H9 (cell line): Measurements from ENCODE around the gene ETV2. TPM values are rescaled to one million over a fixed set of nuclear protein-coding genes. Genes with fewer than 3 reads are reported as not detected.

Source experiments
- DNase-seq: peaks from one replicate; pipeline ENCODE4 v3.0.0-alpha.2; 2017
- H2AFZ ChIP-seq: one replicate; pipeline ENCODE4 v1.6.1; 2013; ENCODE audit warnings: mild to moderate bottlenecking, low read length, control low read depth, moderate library complexity
- H2AK5ac ChIP-seq: 2 replicates; pipeline ENCODE4 v1.6.1; 2013; ENCODE audit warnings: low read length, control low read depth, mixed read lengths; ENCODE audit not compliant: insufficient read length
- H2BK120ac ChIP-seq: one replicate; pipeline ENCODE4 v1.6.1; 2013; ENCODE audit warnings: low read depth, mild to moderate bottlenecking, low read length, control low read depth, inconsistent platforms; ENCODE audit not compliant: poor library complexity, severe bottlenecking
- H2BK12ac ChIP-seq: 2 replicates; pipeline ENCODE4 v1.6.1; 2013; ENCODE audit warnings: low read length, control low read depth, mixed read lengths, low read depth; ENCODE audit not compliant: insufficient read length
- H2BK15ac ChIP-seq: 2 replicates; pipeline ENCODE4 v1.6.1; 2013; ENCODE audit warnings: low read depth, low read length, control low read depth
- H2BK20ac ChIP-seq: one replicate; pipeline ENCODE4 v1.6.1; 2013; ENCODE audit warnings: low read depth, mild to moderate bottlenecking, low read length, control low read depth, inconsistent platforms; ENCODE audit not compliant: poor library complexity, severe bottlenecking
- H2BK5ac ChIP-seq: 2 replicates; pipeline ENCODE4 v1.6.1; 2013; ENCODE audit warnings: low read length, control low read depth, mixed read lengths; ENCODE audit not compliant: insufficient read length
- H3K14ac ChIP-seq: 2 replicates; pipeline ENCODE4 v1.6.1; 2013; ENCODE audit warnings: low read length, control low read depth; ENCODE audit not compliant: insufficient read depth
- H3K18ac ChIP-seq: 2 replicates; pipeline ENCODE4 v1.6.1; 2013; ENCODE audit warnings: low read depth, mild to moderate bottlenecking, mixed read lengths, low read length, control low read depth; ENCODE audit not compliant: insufficient read length
- H3K23ac ChIP-seq: 2 replicates; pipeline ENCODE4 v1.6.1; 2013; ENCODE audit warnings: low read length, control low read depth, mixed read lengths, low read depth; ENCODE audit not compliant: insufficient read length
- H3K23me2 ChIP-seq: 2 replicates; pipeline ENCODE4 v1.6.1; 2013; ENCODE audit warnings: low read depth, mild to moderate bottlenecking, mixed read lengths, low read length, control low read depth; ENCODE audit not compliant: insufficient read length, poor library complexity, severe bottlenecking
- H3K27ac ChIP-seq: 2 replicates; pipeline ENCODE4 v1.5.1; 2013; ENCODE audit warnings: low read length, control low read depth, mixed read lengths, low read depth; ENCODE audit not compliant: insufficient read length
- H3K27me3 ChIP-seq: 2 replicates; pipeline ENCODE4 v1.6.1; 2013; ENCODE audit warnings: low read length, control low read depth, inconsistent platforms; ENCODE audit not compliant: insufficient read depth
- H3K4ac ChIP-seq: 2 replicates; pipeline ENCODE4 v1.6.1; 2013; ENCODE audit warnings: low read depth, mild to moderate bottlenecking, control low read depth, inconsistent platforms, low read length, moderate library complexity
- H3K4me1 ChIP-seq: 2 replicates; pipeline ENCODE4 v1.6.1; 2013; ENCODE audit warnings: low read length, control low read depth, inconsistent platforms; ENCODE audit not compliant: insufficient read depth
- H3K4me2 ChIP-seq: 2 replicates; pipeline ENCODE4 v1.6.1; 2013; ENCODE audit warnings: low read length, control low read depth, mixed read lengths; ENCODE audit not compliant: insufficient read length, insufficient read depth
- H3K56ac ChIP-seq: 2 replicates; pipeline ENCODE4 v1.6.1; 2013; ENCODE audit warnings: low read depth, mild to moderate bottlenecking, mixed read lengths, low read length, control low read depth; ENCODE audit not compliant: insufficient read length
- H3K79me1 ChIP-seq: 2 replicates; pipeline ENCODE4 v1.6.1; 2013; ENCODE audit warnings: low read depth, mild to moderate bottlenecking, moderate library complexity, low read length, control low read depth, inconsistent platforms; ENCODE audit not compliant: insufficient read depth, poor library complexity, severe bottlenecking
- H3K79me2 ChIP-seq: 2 replicates; pipeline ENCODE4 v1.6.1; 2013; ENCODE audit warnings: low read length, control low read depth, inconsistent platforms; ENCODE audit not compliant: insufficient read depth
- H3K9ac ChIP-seq: 2 replicates; pipeline ENCODE4 v1.6.1; 2013; ENCODE audit warnings: low read length, control low read depth, mixed read lengths; ENCODE audit not compliant: insufficient read length; ENCODE audit errors: extremely low read depth
- H3K9me3 ChIP-seq: one replicate; pipeline ENCODE4 v1.6.1; 2013; ENCODE audit warnings: low read depth, low read length, inconsistent platforms; ENCODE audit not compliant: control insufficient read depth
- H3T11ph ChIP-seq: one replicate; pipeline ENCODE4 v1.6.1; 2013; ENCODE audit warnings: mild to moderate bottlenecking, low read length, control low read depth, inconsistent platforms
- H4K20me1 ChIP-seq: one replicate; pipeline ENCODE4 v1.6.1; 2013; ENCODE audit not compliant: control insufficient read depth, insufficient read length, insufficient read depth
- H4K5ac ChIP-seq: 2 replicates; pipeline ENCODE4 v1.6.1; 2013; ENCODE audit warnings: low read depth, mild to moderate bottlenecking, mixed read lengths, low read length, control low read depth; ENCODE audit not compliant: insufficient read length
- H4K8ac ChIP-seq: replicated peaks from 2 replicates; pipeline ENCODE4 v1.6.1; 2013; ENCODE audit warnings: low read length, control low read depth, mixed read lengths, low read depth; ENCODE audit not compliant: insufficient read length
- H4K91ac ChIP-seq: 2 replicates; pipeline ENCODE4 v1.6.1; 2013; ENCODE audit warnings: low read depth, mild to moderate bottlenecking, moderate library complexity, mixed read lengths, low read length, control low read depth; ENCODE audit not compliant: insufficient read length
- H3K27ac Mint-ChIP-seq, 3 experiments: 2 replicates in 2 of 3; 3 replicates in 1 of 3; pipeline ENCODE4 v1.8.0; 2020 to 2021; ENCODE audit warnings: mixed read lengths in 3 of 3, mild to moderate bottlenecking in 1 of 3, moderate library complexity in 1 of 3
- H3K27me3 Mint-ChIP-seq: 2 replicates; pipeline ENCODE4 v1.8.0; 2021; ENCODE audit warnings: low read depth, mild to moderate bottlenecking, moderate library complexity, mixed read lengths
- H3K36me3 Mint-ChIP-seq, 3 experiments: 2 replicates in 2 of 3; 3 replicates in 1 of 3; pipeline ENCODE4 v1.8.0; 2020 to 2021; ENCODE audit warnings: low read depth in 3 of 3, mixed read lengths in 3 of 3; ENCODE audit not compliant: insufficient read depth in 1 of 3
- H3K4me1 Mint-ChIP-seq, 2 experiments: 2 replicates each; pipeline ENCODE4 v1.8.0; 2020; ENCODE audit warnings: mixed read lengths in 2 of 2
- H3K4me3 Mint-ChIP-seq, 2 experiments: 2 replicates in 1 of 2; 3 replicates in 1 of 2; pipeline ENCODE4 v1.8.0; 2020 to 2021; ENCODE audit warnings: mild to moderate bottlenecking in 2 of 2, mixed read lengths in 2 of 2, moderate library complexity in 1 of 2
- H3K9me3 Mint-ChIP-seq, 2 experiments: 2 replicates in 1 of 2; 3 replicates in 1 of 2; pipeline ENCODE4 v1.8.0; 2020; ENCODE audit warnings: mild to moderate bottlenecking in 2 of 2, mixed read lengths in 2 of 2, moderate library complexity in 1 of 2
- CTCF ChIP-seq: fragments of 200-600 bp; sonication (generic); conservative IDR thresholded peaks from 3 replicates; pipeline ENCODE4 v1.8.0; 2021; ENCODE audit warnings: antibody characterized with exemption, mild to moderate bottlenecking
- WGBS: extraction: QIAGEN DNeasy Blood & Tissue Kit; methylation state at CpG from one replicate; pipeline ENCODE4 v1.1.7; 2013; ENCODE audit warnings: missing lambda C conversion rate, low lambda C conversion rate, mixed read lengths; ENCODE audit not compliant: insufficient read length; ENCODE audit errors: extremely low coverage; 5-methylcytosine and 5-hydroxymethylcytosine counted together
- total RNA-seq: library from RNA; stranded (reverse); gene quantifications from 2 replicates; pipeline ENCODE4 v1.2.1, GENCODE V29; 2021

The ETV2 gene
- total RNA-seq, 1 experiment from 2014 or later: 1.9 TPM

- no CpG with 5 or more reads among the region's 15 CpGs for WGBS
- H4K8ac ChIP-seq: no peak overlapping the region
- no peak overlapping the region for H3K23ac ChIP-seq
- no peak overlapping the region for H3K27ac ChIP-seq
- H3K4me1 Mint-ChIP-seq: peaks cover 34 to 42% of the 10 kb centered on the region in 2 experiments
- no peaks in the 10 kb centered on the region for H3K9me3 ChIP-seq
- no peak overlapping the region for H2AK5ac ChIP-seq
- peak overlapping the region; percentile 66 to 91 for H3K4me3 Mint-ChIP-seq
- H3K27me3 ChIP-seq: no peaks in the 10 kb centered on the region; the same call in 1 of the 2 replicates
- H3K9ac ChIP-seq: no peak overlapping the region
- TF ChIP-seq CTCF: no peak
- no peak overlapping the region for H4K5ac ChIP-seq
- H3K27ac Mint-ChIP-seq: no peak overlapping the region
- no peak overlapping the region for H3K4ac ChIP-seq
- H3T11ph ChIP-seq: no peak overlapping the region
- no peak overlapping the region for H2BK20ac ChIP-seq
- H3K79me1 ChIP-seq: no peaks in the 10 kb centered on the region
- peak overlapping the region; percentile 4; the same call in 1 of the 2 replicates for H3K14ac ChIP-seq
- H2BK5ac ChIP-seq: no peak overlapping the region
- peaks cover 0 to 4% (median under 1%) of the 10 kb centered on the region in 3 experiments; a peak in 5 of 7 replicates for H3K36me3 Mint-ChIP-seq
- no peak overlapping the region for H3K56ac ChIP-seq
- H3K9me3 Mint-ChIP-seq: no peaks in the 10 kb centered on the region; a peak in 1 of 5 replicates
- H4K91ac ChIP-seq: no peak overlapping the region
- H3K23me2 ChIP-seq: peaks cover 15% of the 10 kb centered on the region
- H2BK12ac ChIP-seq: no peak overlapping the region
- no peak for DNase-seq
- peaks cover 24% of the 10 kb centered on the region for H3K27me3 Mint-ChIP-seq
- H4K20me1 ChIP-seq: no peaks in the 10 kb centered on the region
- peaks cover 10% of the 10 kb centered on the region; the same call in 1 of the 2 replicates for H3K4me1 ChIP-seq
- H2AFZ ChIP-seq: no peak overlapping the region
- H3K18ac ChIP-seq: peak overlapping the region; percentile 46
- no peaks in the 10 kb centered on the region for H3K79me2 ChIP-seq
- no peak overlapping the region for H2BK120ac ChIP-seq
- no peak overlapping the region for H2BK15ac ChIP-seq
- H3K4me2 ChIP-seq: peak overlapping the region; percentile 82
These were observed 1.3 kb downstream of the ETV2 start for GRCh38 chr19:35642798-35643254.
